WERI-Rb-1 (cell line): ENCODE results near the gene HBS1L.

Source experiments
- DNase-seq: peaks from one replicate; pipeline ENCODE4 v3.0.0-alpha.2; 2020
- H3K27ac ChIP-seq: fragments of 250-450 bp; sonication (Bioruptor Pico); 2 replicates; pipeline ENCODE4 v1.5.1; 2020; ENCODE audit warnings: mild to moderate bottlenecking, moderate library complexity
- H3K27me3 ChIP-seq: fragments of 250-450 bp; sonication (Bioruptor Pico); 2 replicates; pipeline ENCODE4 v1.5.1; 2021; ENCODE audit warnings: mild to moderate bottlenecking, low read depth, moderate library complexity; ENCODE audit not compliant: insufficient read depth, severe bottlenecking
- H3K36me3 ChIP-seq: fragments of 250-450 bp; sonication (Bioruptor Pico); 2 replicates; pipeline ENCODE4 v1.5.1; 2020; ENCODE audit warnings: mild to moderate bottlenecking, moderate library complexity
- H3K4me3 ChIP-seq: 2 replicates; pipeline ENCODE4 v1.5.1; 2011; ENCODE audit warnings: low read depth, mild to moderate bottlenecking, control low read depth, low read length
- H3K9me3 ChIP-seq: fragments of 250-450 bp; sonication (Bioruptor Pico); 2 replicates; pipeline ENCODE4 v1.5.1; 2021; ENCODE audit warnings: mild to moderate bottlenecking, moderate library complexity; ENCODE audit not compliant: severe bottlenecking
- TF ChIP-seq, protein P1 (sequence below): IDR thresholded peaks from 2 replicates; pipeline ENCODE4 v1.5.1; 2011; ENCODE audit warnings: low read depth, mild to moderate bottlenecking, control low read depth, inconsistent platforms, low read length

The HBS1L gene

DNA sequence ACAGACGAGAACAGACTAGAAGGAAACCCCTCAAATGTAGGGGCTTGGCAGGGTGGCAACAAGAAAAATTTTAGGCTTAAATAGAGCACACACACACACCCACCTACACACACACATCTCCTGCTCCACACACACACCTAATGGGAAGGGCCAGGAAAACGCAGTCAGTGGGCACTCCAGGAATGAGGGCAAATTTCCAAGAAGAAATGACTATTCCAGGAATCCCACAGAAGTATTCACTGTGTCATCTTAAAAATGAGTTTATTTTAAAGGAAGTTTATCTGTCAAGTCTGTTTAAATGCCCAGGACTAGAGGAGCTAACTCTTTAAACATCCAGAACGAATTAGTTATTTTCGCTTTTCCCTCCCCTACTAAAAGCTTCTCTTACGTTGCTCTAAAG, 117.7 kb downstream of the HBS1L start:
- H3K9me3 ChIP-seq = no peaks in the 10 kb centered on the region
- DNase-seq = no peak
- no peak overlapping the region for H3K4me3 ChIP-seq
- TF ChIP-seq, protein P1, sequence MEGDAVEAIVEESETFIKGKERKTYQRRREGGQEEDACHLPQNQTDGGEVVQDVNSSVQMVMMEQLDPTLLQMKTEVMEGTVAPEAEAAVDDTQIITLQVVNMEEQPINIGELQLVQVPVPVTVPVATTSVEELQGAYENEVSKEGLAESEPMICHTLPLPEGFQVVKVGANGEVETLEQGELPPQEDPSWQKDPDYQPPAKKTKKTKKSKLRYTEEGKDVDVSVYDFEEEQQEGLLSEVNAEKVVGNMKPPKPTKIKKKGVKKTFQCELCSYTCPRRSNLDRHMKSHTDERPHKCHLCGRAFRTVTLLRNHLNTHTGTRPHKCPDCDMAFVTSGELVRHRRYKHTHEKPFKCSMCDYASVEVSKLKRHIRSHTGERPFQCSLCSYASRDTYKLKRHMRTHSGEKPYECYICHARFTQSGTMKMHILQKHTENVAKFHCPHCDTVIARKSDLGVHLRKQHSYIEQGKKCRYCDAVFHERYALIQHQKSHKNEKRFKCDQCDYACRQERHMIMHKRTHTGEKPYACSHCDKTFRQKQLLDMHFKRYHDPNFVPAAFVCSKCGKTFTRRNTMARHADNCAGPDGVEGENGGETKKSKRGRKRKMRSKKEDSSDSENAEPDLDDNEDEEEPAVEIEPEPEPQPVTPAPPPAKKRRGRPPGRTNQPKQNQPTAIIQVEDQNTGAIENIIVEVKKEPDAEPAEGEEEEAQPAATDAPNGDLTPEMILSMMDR = no peak
- no peaks in the 10 kb centered on the region for H3K36me3 ChIP-seq
- H3K27me3 ChIP-seq = no peaks in the 10 kb centered on the region
- no peak overlapping the region for H3K27ac ChIP-seq

DNA sequence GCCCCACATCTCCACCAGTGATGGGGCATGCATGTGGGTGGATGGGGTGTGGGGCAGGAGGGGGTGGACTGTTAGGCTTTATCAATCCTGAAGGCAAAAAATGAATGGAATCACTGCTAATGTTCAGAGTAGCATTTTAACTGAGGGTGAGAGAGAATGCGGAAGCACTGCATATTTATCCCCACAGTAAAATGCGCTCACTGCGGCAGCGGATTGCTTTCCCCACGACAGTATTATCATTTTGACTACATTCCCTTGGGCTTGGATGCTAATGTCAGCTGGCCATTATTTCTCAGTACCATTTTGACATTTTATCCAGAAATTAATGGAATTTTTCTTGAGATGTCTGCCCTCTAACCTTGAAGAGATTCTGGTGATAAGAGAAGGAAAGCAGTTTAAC, 118.1 kb downstream of the HBS1L start:
- DNase-seq = no peak
- Histone ChIP-seq H3K27me3 (no peaks in the 10 kb centered on the region), H3K9me3 (no peaks in the 10 kb centered on the region), H3K36me3 (no peaks in the 10 kb centered on the region), H3K27ac (no peak overlapping the region), H3K4me3 (no peak overlapping the region)
- TF ChIP-seq, protein P1 = no peak

DNA sequence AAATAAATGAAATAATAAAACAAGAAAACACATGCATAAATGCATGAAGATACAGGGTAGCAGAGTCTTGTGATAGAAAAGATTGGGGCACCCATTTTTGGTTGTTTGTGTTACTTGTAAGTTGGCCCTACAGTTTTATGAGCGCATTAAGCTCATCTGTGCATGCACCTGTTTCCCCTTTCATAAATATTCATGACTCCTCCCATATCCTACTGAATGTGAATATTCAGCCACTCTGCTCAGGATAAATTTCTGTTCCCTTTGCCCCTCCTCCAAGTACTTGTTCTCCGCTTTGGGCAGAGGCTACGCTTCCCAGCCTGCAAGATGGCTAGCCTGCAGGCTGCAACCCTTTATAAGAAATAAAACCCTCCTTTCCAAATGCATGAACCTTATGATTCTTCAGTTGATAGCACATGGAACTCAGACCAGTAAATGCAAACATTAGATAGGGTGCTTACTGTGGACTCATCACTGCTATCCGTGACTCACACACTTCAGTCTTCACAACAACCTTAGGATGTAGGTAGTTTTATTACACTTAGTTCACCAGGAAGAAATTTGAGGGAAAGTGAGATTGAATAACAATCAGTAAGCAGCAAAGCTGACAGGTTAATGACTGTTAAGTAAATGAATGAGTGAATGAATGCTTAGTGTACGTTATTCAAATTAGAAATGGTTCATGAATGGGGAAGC, 119.7 kb downstream of the HBS1L start:
- H3K27me3 ChIP-seq = no peaks in the 10 kb centered on the region
- TF ChIP-seq, protein P1 = no peak
- no peaks in the 10 kb centered on the region for H3K9me3 ChIP-seq
- H3K4me3 ChIP-seq = no peak overlapping the region
- H3K27ac ChIP-seq = no peak overlapping the region
- no peaks in the 10 kb centered on the region for H3K36me3 ChIP-seq
- no peak for DNase-seq

DNA sequence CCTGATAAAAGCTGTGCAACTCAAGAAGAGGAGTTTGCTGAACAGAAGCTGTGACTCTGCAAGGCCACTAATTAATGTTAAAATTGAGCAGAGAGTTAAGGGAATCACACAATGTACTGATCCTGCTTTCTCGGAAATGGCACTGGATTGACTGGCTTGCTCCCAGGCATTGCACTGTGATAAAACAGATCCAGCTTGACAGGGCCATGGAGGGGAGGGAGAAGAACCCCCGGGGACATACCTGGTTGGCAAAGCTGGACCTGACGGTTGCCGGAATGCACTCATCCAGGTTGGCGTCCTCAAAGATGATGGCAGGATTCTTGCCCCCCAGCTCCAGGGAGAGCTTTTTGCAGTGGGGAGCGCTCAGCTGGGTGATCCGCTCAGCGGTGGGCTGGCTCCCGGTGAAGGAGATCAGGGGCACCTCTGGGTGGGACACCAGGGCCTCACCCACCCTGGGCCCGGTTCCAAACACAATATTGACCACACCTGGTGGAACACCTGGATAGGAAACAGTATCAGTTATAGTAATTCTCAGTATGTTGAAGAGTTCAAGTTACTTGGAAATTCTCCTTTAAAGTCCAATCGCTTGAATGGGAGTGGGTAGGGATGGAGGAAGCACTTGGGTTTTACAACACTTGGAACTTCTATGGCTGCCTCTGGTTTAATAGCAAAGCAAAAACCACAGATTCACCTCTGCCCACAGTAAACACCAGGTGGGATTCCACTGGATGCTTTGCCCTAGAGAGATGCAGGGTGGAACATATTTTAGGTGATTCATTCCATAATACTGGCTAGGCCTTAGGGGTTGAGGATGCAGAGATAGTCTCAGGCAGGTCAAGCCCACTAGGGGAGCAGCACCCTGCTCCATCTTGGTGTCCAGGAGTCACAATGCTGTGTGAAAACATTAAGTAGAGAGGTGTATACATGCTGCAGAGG, 121.8 kb downstream of the HBS1L start:
- no peak overlapping the region for H3K4me3 ChIP-seq
- H3K27me3 ChIP-seq = no peaks in the 10 kb centered on the region
- H3K27ac ChIP-seq = no peak overlapping the region
- TF ChIP-seq, protein P1 = no peak
- no peaks in the 10 kb centered on the region for H3K36me3 ChIP-seq
- no peaks in the 10 kb centered on the region for H3K9me3 ChIP-seq
- no peak for DNase-seq

DNA sequence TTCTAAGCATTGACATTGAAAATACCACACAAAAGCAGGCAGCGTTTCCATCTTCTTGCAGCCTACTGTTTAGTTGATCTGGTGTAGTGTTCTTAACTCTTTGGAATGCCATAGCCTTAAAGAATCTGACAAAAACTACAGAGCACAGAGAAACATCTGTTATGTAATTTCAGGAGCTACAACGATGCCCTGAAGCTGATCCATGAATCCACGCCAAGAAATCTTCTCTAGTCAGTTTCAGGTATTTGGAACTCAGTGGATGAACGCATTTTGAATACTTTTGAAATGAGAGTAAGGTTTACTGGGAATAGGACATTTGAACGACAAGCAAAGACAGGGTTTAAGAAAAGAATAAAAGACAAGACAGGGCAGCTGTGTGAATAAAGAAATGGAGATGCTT, 122.5 kb downstream of the HBS1L start:
- H3K27ac ChIP-seq = no peak overlapping the region
- no peaks in the 10 kb centered on the region for H3K36me3 ChIP-seq

More for the DNA sequence above, 122.5 kb downstream of the HBS1L start:
- TF ChIP-seq, protein P1 = no peak
- DNase-seq = no peak
- H3K27me3 ChIP-seq = no peaks in the 10 kb centered on the region
- no peak overlapping the region for H3K4me3 ChIP-seq
- no peaks in the 10 kb centered on the region for H3K9me3 ChIP-seq
